Lung (tissue), 12 donors: ENCODE measurements around the gene TMEM45B. TPM values are rescaled to one million over a fixed set of nuclear protein-coding genes. Genes with fewer than 3 reads are reported as not detected.

Source experiments
- ATAC-seq: fragments of 200-7000 bp; cut with Tn5 transposase; one replicate; pipeline ENCODE4 v1.9.1; 2020; ENCODE audit warnings: moderate number of reproducible peaks; ENCODE audit not compliant: insufficient read depth, low FRiP score
- DNase-seq, 3 donors: peaks; one replicate each; pipeline ENCODE4 v3.0.0-alpha.2; 2013 to 2017
- H3K27ac ChIP-seq, 2 donors: one replicate each; pipeline ENCODE4 v1.5.1; 2013; ENCODE audit warnings: mild to moderate bottlenecking in 2 of 2, moderate library complexity in 2 of 2, control low read depth in 1 of 2, inconsistent platforms in 1 of 2, low read depth in 1 of 2, low read length in 1 of 2
- H3K27me3 ChIP-seq, 3 donors: one replicate each; pipeline ENCODE4 v1.5.1; 2013; ENCODE audit warnings: low read length in 2 of 3; ENCODE audit not compliant: control insufficient read depth in 3 of 3, insufficient read depth in 3 of 3
- H3K36me3 ChIP-seq, 4 donors: one replicate each; pipeline ENCODE4 v1.5.1; 2013; ENCODE audit warnings: low read length in 4 of 4, mild to moderate bottlenecking in 1 of 4, moderate library complexity in 1 of 4; ENCODE audit not compliant: control insufficient read depth in 4 of 4, insufficient read depth in 4 of 4
- H3K4me1 ChIP-seq, 5 donors: one replicate each; pipeline ENCODE4 v1.5.1; 2013; ENCODE audit warnings: low read length in 5 of 5, mild to moderate bottlenecking in 2 of 5, moderate library complexity in 1 of 5; ENCODE audit not compliant: control insufficient read depth in 5 of 5, insufficient read depth in 5 of 5
- H3K4me3 ChIP-seq: one replicate; pipeline ENCODE4 v1.5.1; 2013; ENCODE audit warnings: mild to moderate bottlenecking, control low read depth, moderate library complexity
- H3K9ac ChIP-seq, 2 donors: one replicate each; pipeline ENCODE4 v1.5.1; 2013; ENCODE audit warnings: low read length in 2 of 2, control low read depth in 1 of 2; ENCODE audit not compliant: insufficient read depth in 1 of 2
- H3K9me3 ChIP-seq, 4 donors: one replicate each; pipeline ENCODE4 v1.5.1; 2013; ENCODE audit warnings: low read length in 3 of 4, mild to moderate bottlenecking in 1 of 4, moderate library complexity in 1 of 4; ENCODE audit not compliant: control insufficient read depth in 4 of 4, insufficient read depth in 3 of 4
- WGBS, 2 donors: extraction: QIAGEN DNeasy Blood & Tissue Kit; methylation state at CpG; one replicate each; pipeline ENCODE4 v1.1.7; 2013; 5-methylcytosine and 5-hydroxymethylcytosine counted together
- polyA plus RNA-seq, 2 donors: library from polyadenylated mRNA; stranded (reverse); fragments of 200-250 nt; gene quantifications; one replicate each; pipeline ENCODE4 v1.2.1, GENCODE V29; 2013
- total RNA-seq, 2 donors: library from RNA; depleted of rRNA in 1 of 2; stranded (reverse); fragments of >200 nt in 1 of 2; gene quantifications; one replicate each; pipeline ENCODE4 v1.2.1, GENCODE V29; 2014 to 2021
- TF ChIP-seq, protein P1 (sequence below): IDR thresholded peaks from 2 replicates; pipeline ENCODE4 v1.5.1; 2012; ENCODE audit warnings: mild to moderate bottlenecking; ENCODE audit errors: control extremely low read depth, extremely low read depth
- donor health status: control.
- donor health status: control.
- donor health status: Bipolar disorder and iron deficiency.
- donor health status: healthy.
- donor health status: DM: yes; HTN: yes; CAD: no.

The TMEM45B gene
- total and polyA plus RNA-seq, 4 donors, result 11.6 to 20.5 (median 16.0) TPM

DNA sequence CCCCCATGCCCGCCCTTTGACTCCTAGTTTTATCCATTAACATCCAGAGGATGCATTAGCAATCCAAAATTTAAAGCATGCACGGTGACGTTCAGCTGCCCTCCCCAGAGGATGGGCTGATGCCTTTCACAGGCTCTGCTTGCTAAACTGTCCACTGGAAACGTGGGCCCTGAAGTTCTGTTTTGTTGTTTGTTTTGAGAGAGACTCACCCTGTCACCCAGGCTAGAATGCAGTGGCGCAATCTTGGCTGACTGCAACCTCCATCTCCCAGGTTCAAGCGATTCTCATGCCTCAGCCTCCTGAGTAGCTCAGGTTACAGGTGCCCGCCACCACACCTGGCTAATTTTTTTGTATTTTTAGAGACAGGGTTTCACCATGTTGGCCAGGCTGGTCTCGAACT is 40.4 kb downstream of the TMEM45B start:
- TF ChIP-seq, protein P1, sequence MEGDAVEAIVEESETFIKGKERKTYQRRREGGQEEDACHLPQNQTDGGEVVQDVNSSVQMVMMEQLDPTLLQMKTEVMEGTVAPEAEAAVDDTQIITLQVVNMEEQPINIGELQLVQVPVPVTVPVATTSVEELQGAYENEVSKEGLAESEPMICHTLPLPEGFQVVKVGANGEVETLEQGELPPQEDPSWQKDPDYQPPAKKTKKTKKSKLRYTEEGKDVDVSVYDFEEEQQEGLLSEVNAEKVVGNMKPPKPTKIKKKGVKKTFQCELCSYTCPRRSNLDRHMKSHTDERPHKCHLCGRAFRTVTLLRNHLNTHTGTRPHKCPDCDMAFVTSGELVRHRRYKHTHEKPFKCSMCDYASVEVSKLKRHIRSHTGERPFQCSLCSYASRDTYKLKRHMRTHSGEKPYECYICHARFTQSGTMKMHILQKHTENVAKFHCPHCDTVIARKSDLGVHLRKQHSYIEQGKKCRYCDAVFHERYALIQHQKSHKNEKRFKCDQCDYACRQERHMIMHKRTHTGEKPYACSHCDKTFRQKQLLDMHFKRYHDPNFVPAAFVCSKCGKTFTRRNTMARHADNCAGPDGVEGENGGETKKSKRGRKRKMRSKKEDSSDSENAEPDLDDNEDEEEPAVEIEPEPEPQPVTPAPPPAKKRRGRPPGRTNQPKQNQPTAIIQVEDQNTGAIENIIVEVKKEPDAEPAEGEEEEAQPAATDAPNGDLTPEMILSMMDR, result no peak
- no peak for DNase-seq
- peaks cover 0 to 14% (median 9%) of the 10 kb centered on the region in 5 donors for H3K4me1 ChIP-seq
- WGBS, 2 donors, result 91 to 92% methylated on average over 8 of the region's 8 CpGs
- no peak overlapping the region for H3K4me3 ChIP-seq
- H3K9ac ChIP-seq, result no peak overlapping the region
- H3K36me3 ChIP-seq, result peaks cover 0 to 11% (median 6%) of the 10 kb centered on the region in 4 donors
- no peak overlapping the region for H3K27ac ChIP-seq
- peaks cover 0 to 1% (median 0%) of the 10 kb centered on the region in 4 donors for H3K9me3 ChIP-seq
- no peaks in the 10 kb centered on the region for H3K27me3 ChIP-seq
- no peak for ATAC-seq

- peaks cover 0 to 2% (median 0%) of the 10 kb centered on the region in 4 donors for H3K9me3 ChIP-seq
- H3K4me3 ChIP-seq, result no peak overlapping the region
- peak; percentile 73 to 86 (median 85) for DNase-seq
- peak overlapping the region; percentile 1 to 95 for H3K27ac ChIP-seq
- TF ChIP-seq, protein P1, result no peak
- 61 to 82% methylated on average over 16 of the region's 16 CpGs for WGBS, 2 donors
- H3K4me1 ChIP-seq, result peaks cover 0 to 5% (median 0%) of the 10 kb centered on the region in 5 donors
- H3K27me3 ChIP-seq, result no peaks in the 10 kb centered on the region
- ATAC-seq, result peak; percentile 90
- peak overlapping the region in 1 of 2 donors; percentile 47 for H3K9ac ChIP-seq
- H3K36me3 ChIP-seq, result peaks cover 14 to 37% (median 29%) of the 10 kb centered on the region in 4 donors
Observed at GRCh38 chr11:129861702-129862522, 46.3 kb downstream of the TMEM45B start.

DNA sequence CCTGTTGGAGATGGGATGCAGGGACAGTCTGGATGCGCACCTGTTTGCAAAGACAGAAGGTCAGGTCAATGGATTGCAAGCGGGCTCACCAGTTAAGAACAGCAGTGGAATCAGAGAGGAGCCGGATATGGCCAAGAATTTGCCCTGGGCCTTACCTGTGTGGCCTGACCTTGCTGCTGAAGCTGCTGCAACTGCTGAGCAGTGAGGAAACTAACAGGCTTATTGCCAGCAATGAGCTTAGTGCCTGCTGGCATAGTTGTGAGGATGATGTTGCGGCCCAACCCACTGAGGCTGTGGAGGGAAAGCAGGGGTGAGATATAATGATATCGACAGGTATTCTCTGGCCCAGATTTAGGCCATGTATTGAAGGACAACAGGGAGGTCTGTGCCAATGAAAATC is 49.2 kb downstream of the TMEM45B start:
- ATAC-seq, result no peak
- no peak for DNase-seq
- 95% methylated on average over 5 of the region's 5 CpGs for WGBS, 2 donors
- Histone ChIP-seq H3K9ac (no peak overlapping the region), H3K4me3 (no peak overlapping the region), H3K27ac (no peak overlapping the region), H3K36me3 (peaks cover 19 to 58% (median 41%) of the 10 kb centered on the region in 4 donors), H3K9me3 (peaks cover 0 to 2% (median 0%) of the 10 kb centered on the region in 4 donors), H3K4me1 (peaks cover 0 to 5% (median 0%) of the 10 kb centered on the region in 5 donors), H3K27me3 (no peaks in the 10 kb centered on the region)
- TF ChIP-seq, protein P1, result no peak
